Prostate gland (tissue), 2 donors: ENCODE results near the gene DLGAP4.

ENCODE experiments used
- POLR2A ChIP-seq: fragments of 450-650 bp; IDR thresholded peaks from one replicate; pipeline ENCODE4 v1.6.1; 2016; ENCODE audit warnings: antibody characterized with exemption, mild to moderate bottlenecking
- POLR2AphosphoS5 ChIP-seq: sonication (generic); formaldehyde crosslinking; IDR thresholded peaks from one replicate; pipeline ENCODE4 v1.6.1; 2017; ENCODE audit warnings: antibody characterized with exemption
- TF ChIP-seq, protein P1 (sequence below), 4 experiments: fragments of 200-600 bp in 2 of 4; fragments of 450-650 bp in 2 of 4; sonication (generic) in 2 of 4; IDR thresholded peaks; 1 replicate in 3 of 4; 2 replicates in 1 of 4; pipeline ENCODE4 v1.5.1; 2016 to 2019; ENCODE audit warnings: antibody characterized with exemption in 4 of 4, mild to moderate bottlenecking in 2 of 4, moderate library complexity in 2 of 4

DNA sequence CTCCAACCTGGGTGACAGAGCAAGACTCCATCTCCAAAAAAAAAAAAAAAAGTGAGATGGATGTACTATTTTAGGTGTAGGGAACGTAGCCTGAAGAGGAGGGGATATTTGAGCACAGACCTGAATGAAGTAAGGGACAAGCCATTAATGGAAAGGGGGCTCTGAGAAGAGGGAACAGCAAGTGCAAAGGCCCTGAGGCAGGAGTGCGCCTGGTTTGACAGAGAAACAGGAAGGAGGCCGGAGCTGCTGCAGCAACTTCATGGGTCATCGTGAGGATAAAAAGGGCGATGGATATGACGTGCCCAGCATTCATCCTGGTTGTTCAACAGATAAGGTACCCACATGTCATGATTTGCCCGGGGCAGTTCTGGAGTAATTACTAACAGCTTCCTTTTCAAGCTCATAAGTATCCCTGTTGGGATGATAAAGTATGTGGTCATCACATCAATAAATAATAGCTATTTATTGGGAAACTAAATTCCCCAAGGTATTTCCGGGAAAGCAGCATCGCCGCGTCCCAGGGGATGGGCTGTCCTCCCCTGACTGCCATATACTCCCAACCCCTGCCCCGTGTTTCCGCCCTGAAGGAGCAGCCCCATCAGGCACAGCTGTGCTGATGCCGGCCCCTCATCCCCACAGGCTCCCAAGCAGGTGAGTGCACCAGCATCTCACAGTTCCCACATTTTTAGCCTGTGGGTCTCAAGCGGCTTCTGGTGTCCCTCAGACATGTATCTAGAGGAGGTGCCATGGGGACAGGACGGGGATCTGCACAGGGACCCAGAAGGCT, 43.4 kb downstream of the DLGAP4 start:
- TF ChIP-seq, protein P1, sequence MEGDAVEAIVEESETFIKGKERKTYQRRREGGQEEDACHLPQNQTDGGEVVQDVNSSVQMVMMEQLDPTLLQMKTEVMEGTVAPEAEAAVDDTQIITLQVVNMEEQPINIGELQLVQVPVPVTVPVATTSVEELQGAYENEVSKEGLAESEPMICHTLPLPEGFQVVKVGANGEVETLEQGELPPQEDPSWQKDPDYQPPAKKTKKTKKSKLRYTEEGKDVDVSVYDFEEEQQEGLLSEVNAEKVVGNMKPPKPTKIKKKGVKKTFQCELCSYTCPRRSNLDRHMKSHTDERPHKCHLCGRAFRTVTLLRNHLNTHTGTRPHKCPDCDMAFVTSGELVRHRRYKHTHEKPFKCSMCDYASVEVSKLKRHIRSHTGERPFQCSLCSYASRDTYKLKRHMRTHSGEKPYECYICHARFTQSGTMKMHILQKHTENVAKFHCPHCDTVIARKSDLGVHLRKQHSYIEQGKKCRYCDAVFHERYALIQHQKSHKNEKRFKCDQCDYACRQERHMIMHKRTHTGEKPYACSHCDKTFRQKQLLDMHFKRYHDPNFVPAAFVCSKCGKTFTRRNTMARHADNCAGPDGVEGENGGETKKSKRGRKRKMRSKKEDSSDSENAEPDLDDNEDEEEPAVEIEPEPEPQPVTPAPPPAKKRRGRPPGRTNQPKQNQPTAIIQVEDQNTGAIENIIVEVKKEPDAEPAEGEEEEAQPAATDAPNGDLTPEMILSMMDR (IDR thresholded peaks at IDR 0.05) = no peak
- TF ChIP-seq POLR2AphosphoS5 (no peak), POLR2A (no peak)
